SK-N-SH treated with all-trans-retinoic acid at 6 μM for 48 hours (cell line): ENCODE data around the gene KDM4B.

Experiments used
- PPARA ChIP-seq: fragments of 250-450 bp; sonication (Bioruptor Pico); IDR thresholded peaks from 2 replicates; pipeline ENCODE4 v1.5.0; 2020; ENCODE audit warnings: mild to moderate bottlenecking, borderline replicate concordance
- TOX ChIP-seq: fragments of 250-450 bp; sonication (Bioruptor Pico); IDR thresholded peaks from 2 replicates; pipeline ENCODE4 v1.8.0; 2021; ENCODE audit warnings: mild to moderate bottlenecking, moderate library complexity, borderline replicate concordance
- ZFP30 ChIP-seq: fragments of 450-650 bp; formaldehyde crosslinking; IDR thresholded peaks from 2 replicates; pipeline ENCODE4 v1.5.0; 2022; ENCODE audit warnings: mild to moderate bottlenecking, moderate library complexity
- ZNF565 ChIP-seq: fragments of 450-650 bp; formaldehyde crosslinking; conservative IDR thresholded peaks from 2 replicates; pipeline ENCODE4 v1.5.0; 2020; ENCODE audit warnings: low read depth, mild to moderate bottlenecking, moderate library complexity
- ZNF8 ChIP-seq: fragments of 450-650 bp; formaldehyde crosslinking; IDR thresholded peaks from 2 replicates; pipeline ENCODE4 v1.5.0; 2020; ENCODE audit warnings: mild to moderate bottlenecking, moderate library complexity

GRCh38 chr19:5120321-5120720 is 151.4 kb downstream of the KDM4B start:
- TF ChIP-seq PPARA (CRISPR knock-in tag) (no peak), ZNF565 (no peak), ZFP30 (CRISPR knock-in tag) (no peak), TOX (no peak), ZNF8 (CRISPR knock-in tag) (no peak)
